IPS-11a (cell line): ENCODE data around the gene DHDDS.
A peak's percentile ranks its signal among the peaks of the same experiment; 100 is the strongest.
"Not testable (repeated sequence)": the region's sequence is repeated elsewhere in the genome, so short reads cannot be mapped to it uniquely, and the experiment has no call there.

ENCODE experiments used
- H3K4me3 ChIP-seq: one replicate; pipeline ENCODE4 v1.5.1; 2013; ENCODE audit warnings: low read depth, low read length, control low read depth

Gene DHDDS, protein sequence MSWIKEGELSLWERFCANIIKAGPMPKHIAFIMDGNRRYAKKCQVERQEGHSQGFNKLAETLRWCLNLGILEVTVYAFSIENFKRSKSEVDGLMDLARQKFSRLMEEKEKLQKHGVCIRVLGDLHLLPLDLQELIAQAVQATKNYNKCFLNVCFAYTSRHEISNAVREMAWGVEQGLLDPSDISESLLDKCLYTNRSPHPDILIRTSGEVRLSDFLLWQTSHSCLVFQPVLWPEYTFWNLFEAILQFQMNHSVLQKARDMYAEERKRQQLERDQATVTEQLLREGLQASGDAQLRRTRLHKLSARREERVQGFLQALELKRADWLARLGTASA

DNA sequence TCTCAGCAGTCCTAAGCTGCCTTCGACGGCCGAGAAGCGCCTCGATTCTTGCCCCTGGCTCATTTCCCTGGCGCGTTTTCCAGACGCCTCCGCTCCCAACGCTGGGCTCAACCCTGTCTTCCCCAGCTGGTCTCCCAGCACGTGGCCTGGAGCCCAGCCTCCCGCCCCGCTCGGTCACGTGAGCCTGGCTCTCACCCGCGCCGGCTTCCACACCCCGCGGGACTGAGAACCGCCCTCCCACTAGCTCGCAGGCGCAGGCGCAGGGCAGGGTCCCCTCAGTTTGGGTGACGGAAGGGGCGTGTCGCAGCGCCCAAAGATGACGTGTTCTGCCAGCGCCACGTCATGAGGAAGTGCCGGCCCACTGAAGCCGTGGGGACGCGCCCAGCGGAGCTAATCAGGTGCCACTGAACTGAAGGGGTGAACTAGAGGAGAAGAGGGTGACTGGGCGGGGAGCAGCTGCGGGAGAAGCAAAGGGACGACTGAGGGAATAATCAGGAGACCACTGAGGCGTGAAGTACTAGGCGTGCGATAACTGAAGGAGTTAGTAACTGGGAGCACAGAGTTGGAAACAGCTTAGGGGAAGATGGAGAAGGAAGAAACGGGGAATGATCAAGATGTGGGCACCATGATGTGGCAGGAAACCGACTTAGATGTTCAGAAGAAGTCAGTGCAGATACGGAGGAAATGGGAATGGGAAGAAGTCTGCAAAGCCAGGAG is at the start of gene DHDDS:
DHDDS (plus strand) TSS at position 343 of the 717 bp plus-strand sequence. CDS start 625 bp downstream, outside the sequence.
- peak within 1 kb of the TSS; percentile 93 for H3K4me3 ChIP-seq

GRCh38 chr1:26384076-26384475 is 48.0 kb upstream of the DHDDS start:
- H3K4me3 ChIP-seq: no peak overlapping the region

DNA sequence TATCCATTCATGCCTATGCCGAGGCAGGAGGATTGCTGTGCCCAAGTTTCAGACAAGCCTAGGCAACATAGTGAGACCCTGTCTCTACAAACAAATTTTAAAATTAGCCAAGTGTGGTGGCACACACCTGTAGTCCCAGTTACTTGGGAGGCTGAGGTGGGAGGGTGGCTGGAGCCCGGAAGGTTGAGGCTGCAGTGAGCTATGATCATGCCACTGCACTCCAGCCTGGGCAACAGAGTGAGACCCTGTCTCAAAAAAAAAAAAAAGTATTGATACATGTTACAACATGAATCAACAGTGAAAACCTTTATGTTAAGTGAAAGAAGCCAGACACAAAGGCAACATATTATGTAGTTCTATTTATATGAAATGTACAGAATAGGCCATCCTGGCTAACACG is 47.1 kb upstream of the DHDDS start:
- H3K4me3 ChIP-seq: not testable (repeated sequence)

GRCh38 chr1:26387447-26387846 is 44.7 kb upstream of the DHDDS start:
- no peak overlapping the region for H3K4me3 ChIP-seq

DNA sequence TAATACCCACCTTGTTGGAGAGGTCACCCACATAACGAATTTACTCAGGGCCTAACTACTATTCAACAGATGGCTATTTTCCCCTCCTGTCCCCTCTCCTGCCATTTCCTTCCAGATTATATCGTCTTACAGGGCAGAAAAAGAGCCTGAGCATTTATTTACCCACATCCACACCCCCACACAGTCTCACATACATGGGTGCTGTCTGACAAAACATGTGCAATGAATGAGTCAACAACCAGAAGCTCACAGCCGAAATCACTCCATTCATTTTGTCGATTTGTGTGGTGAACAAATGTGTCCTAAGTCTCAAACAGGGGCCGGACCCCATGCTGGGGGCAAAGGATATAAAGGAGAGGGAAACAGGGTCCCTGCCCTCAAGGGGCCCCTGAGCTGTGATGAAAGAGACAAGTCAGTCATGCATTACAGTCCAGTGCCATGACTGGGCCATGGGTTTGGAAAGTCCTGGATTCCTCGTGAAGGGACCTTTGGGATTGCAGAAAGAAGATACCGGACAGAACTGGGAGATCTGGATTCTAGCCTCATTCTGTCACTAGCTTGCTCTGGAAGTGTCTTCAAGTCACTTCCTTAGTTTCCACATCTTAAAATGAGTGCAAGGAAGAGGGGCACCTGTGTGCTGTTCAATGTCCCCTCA is 43.2 kb upstream of the DHDDS start:
- H3K4me3 ChIP-seq: no peak overlapping the region

DNA sequence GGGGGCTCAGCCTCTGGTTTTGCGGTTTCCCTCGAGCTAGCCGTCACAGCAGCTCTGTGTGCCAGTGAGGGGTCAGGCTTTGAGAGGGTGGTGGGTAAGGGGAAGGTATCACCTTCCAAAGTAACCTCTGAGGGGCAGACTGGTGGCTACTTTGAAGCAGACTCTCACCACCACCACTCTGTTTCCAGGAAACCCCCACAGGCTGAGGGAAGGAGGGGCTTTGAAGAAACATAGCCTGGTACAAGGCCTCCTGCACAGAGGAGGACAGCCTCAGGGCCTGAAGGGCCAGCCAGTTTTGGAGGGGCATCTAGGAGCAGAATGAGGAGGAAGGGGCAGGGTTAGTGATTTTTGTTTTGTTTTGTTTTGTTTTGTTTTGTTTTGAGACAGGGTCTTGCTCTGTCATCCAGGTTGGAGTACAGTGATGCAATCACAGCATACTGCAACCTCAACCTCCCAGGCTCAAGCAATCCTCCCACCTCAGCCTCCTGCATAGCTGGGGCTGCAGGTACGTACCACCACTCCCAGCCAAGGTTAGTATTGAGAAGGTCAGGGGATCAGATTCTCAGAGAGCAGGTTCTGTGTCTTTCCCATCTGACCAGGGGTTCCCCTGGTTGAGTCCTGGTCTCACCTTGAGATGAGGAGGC is 42.4 kb upstream of the DHDDS start:
- H3K4me3 ChIP-seq: no peak overlapping the region

DNA sequence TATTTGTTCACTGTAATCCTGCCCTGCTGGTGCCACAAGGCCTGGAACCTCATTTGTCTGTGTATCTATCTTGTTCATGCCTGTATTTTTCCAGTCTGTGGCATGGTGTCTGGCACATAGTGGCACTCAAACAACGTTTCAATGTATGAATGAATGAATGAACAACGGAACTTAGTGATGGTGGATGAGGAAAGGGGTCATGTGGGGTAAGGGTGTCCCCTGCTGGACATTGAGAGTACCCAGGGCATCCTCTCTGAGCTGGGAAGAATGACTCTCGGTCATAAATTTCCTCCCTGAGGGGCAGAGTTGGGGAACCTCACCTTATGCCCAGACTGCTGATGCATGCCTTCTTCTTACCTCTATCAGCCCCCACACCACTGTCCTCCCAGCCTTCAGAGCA is 40.7 kb upstream of the DHDDS start:
- H3K4me3 ChIP-seq: no peak overlapping the region

- no peak overlapping the region for H3K4me3 ChIP-seq
Measured at GRCh38 chr1:26395754-26396153, 36.4 kb upstream of the DHDDS start.

GRCh38 chr1:26399034-26399433 is 33.1 kb upstream of the DHDDS start:
- no peak overlapping the region for H3K4me3 ChIP-seq

DNA sequence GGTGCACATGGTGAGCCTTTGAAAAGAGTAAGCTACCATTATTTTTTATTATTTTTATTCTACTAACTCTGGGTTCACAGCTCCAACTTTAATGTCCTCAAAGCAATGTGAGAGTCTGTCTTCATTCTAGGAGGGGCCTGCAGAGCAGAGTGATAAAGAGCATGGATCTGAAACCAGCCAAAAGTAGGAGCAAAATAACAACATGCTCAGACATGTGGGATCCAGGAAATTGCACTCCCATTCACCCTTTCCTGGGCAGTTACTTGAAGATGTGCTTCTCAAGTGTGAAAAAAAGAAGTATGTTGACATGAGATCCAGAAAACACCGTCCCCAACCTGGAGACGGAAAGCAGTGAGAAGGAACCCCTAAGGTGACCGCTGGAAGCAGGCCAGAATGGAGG is 30.2 kb upstream of the DHDDS start:
- no peak overlapping the region for H3K4me3 ChIP-seq

GRCh38 chr1:26403656-26404055 is 28.5 kb upstream of the DHDDS start:
- no peak overlapping the region for H3K4me3 ChIP-seq

- no peak overlapping the region for H3K4me3 ChIP-seq
Measured at GRCh38 chr1:26404641-26405040, 27.5 kb upstream of the DHDDS start.

DNA sequence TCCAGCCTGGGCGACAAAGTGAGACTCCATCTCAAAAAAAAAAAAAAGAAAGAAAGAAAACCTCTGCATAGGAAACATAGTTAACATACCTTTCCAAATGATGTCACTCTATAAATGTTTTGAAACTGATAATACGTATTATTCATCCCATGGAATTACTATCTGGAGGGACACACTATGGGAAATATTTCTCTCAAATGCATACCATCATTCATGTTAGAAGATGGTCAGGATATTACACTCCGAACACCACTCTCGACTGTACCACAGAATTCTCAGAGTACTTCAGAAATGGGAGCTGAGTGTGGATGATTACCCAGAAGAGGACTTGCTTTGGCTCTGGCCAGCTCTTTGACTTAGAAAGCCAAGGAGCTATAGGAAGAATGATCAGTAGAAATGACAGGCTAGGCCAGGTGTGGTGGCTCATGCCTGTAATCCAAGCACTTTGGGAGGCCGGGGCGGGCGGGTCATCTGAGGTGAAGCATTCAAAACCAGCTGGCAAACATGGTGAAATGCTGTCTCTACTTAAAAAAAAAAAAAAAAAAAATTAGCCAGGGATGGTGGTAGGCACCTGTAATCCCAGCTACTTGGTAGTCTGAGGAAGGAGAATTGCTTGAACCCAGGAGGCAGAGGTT is 26.7 kb upstream of the DHDDS start:
- no peak overlapping the region for H3K4me3 ChIP-seq

- H3K4me3 ChIP-seq: peak overlapping the region; percentile 30
Measured at GRCh38 chr1:26408604-26409003, 23.5 kb upstream of the DHDDS start.

- H3K4me3 ChIP-seq: peak overlapping the region; percentile 30
Measured at GRCh38 chr1:26409191-26409807, 22.8 kb upstream of the DHDDS start.

DNA sequence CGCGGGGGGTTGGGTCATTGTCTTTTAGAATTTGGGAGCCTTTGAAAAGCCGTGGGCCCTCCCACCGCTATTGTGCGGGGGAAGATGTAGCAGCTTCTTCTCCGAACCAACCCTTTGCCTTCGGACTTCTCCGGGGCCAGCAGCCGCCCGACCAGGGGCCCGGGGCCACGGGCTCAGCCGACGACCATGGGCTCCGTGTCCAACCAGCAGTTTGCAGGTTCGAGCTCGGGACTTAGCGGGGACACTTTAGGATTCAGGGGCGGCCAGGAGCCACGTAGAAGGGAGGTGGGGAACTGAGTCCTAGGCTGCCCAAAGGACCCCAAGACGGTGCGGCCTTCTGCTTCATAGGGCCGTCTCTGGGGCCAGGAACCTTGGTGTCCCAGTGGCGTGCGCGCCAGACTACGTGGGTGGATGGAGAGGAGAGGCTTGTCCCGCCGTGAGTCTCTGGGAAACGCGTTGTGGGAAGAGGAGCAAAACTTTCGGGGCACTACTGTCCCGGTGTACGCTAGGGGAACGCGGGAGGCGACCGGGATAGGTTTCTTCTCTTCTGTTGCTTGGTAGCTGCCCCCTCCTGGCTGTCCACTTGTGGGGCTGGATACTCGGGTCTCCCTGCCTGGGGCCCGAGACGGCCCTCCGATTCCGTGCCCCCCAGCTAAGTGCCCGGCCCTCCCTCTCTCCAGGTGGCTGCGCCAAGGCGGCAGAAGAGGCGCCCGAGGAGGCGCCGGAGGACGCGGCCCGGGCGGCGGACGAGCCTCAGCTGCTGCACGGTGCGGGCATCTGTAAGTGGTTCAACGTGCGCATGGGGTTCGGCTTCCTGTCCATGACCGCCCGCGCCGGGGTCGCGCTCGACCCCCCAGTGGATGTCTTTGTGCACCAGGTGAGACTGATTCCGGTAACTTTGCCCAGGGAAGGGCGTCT is 21.2 kb upstream of the DHDDS start, which contains the start of gene LIN28A:
LIN28A (plus strand) TSS at position 112 of the 918 bp plus-strand sequence; CDS start at position 187, 75 bp downstream.
- H3K4me3 ChIP-seq: peak within 1 kb of the TSS; percentile 98

DNA sequence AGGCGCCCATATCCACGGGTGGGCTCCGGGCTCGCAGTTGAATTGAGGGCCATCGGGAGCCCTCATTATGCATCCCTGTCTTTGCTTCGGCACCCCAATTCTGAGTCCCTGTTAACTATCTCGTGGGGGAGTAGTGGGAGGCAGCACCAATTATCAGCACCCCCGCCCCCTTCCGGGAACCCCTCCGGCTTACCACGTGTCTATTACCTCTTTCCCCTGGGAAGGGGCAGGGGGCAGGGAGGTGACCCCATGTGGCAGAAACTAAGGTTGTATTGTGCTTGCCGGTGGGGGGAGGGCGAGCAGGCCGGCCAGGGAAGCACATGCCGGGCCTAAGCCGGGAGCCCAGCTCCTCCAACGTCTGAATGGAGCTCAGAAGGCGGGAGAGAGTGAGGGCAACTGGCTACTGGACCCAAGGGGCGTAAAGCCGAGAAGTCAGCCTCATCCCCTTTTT is 20.5 kb upstream of the DHDDS start:
- H3K4me3 ChIP-seq: peak overlapping the region; percentile 98

DNA sequence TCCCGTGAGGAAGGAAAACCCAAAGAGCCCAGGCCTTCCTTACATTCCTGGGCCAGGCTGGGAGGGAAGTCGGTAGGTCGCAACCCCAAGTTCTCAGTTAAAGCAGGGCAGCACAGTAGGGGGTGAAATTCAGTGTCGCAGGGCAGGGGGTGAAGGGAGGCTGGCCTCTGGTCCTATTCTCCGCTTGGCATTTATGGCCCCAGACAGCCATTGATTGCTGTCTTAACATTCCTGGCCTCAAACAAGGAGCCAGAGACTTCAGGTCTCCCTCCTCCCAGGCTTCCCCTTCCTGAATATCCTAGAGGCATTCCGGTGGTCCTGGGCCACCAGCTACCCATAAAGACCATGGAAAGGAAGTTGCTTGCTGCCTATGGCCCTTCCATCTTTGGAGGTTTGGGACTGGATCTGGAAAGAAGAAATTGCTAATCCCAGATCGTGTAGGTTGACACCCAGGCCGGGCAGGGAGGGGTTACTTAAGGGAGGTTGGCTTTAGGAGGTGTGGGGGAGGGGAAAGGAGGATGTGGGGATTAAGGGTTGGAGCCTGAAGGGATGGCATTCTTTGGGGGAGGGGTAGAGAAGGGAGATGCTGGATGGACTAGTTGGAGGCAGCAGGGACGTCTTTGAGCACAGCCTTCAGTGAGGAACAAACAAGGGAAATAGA is 19.8 kb upstream of the DHDDS start:
- H3K4me3 ChIP-seq: peak overlapping the region; percentile 98

- peak overlapping the region; percentile 98 for H3K4me3 ChIP-seq
Measured at GRCh38 chr1:26413031-26413430, 19.1 kb upstream of the DHDDS start.
